Sigmoid colon (tissue), 7 donors: ENCODE measurements around the gene ABCB4. TPM values are rescaled to one million over a fixed set of nuclear protein-coding genes. Genes with fewer than 3 reads are reported as not detected.

Experiments used
- DNase-seq: peaks from one replicate; pipeline ENCODE4 v3.0.0-alpha.2; 2019
- H3K27ac ChIP-seq, 4 donors: fragments of 200-600 bp; sonication (generic); one replicate each; pipeline ENCODE4 v1.5.1; 2016 to 2019; ENCODE audit warnings: mild to moderate bottlenecking in 1 of 4
- H3K27me3 ChIP-seq, 3 donors: fragments of 200-600 bp; sonication (generic); one replicate each; pipeline ENCODE4 v1.5.1; 2019; ENCODE audit warnings: mild to moderate bottlenecking in 1 of 3
- H3K36me3 ChIP-seq, 4 donors: fragments of 200-600 bp; sonication (generic); one replicate each; pipeline ENCODE4 v1.5.1; 2016 to 2019
- H3K4me1 ChIP-seq, 4 donors: fragments of 200-600 bp; sonication (generic); one replicate each; pipeline ENCODE4 v1.5.1; 2017 to 2019
- H3K4me3 ChIP-seq, 4 donors: fragments of 200-600 bp; sonication (generic); one replicate each; pipeline ENCODE4 v1.5.1; 2017 to 2019; ENCODE audit warnings: mild to moderate bottlenecking in 2 of 4, moderate library complexity in 1 of 4
- H3K9me3 ChIP-seq, 4 donors: fragments of 200-600 bp in 3 of 4; sonication (generic) in 3 of 4; one replicate each; pipeline versions ENCODE4 v1.5.1 to v1.6.1; 2013 to 2019
- EP300 ChIP-seq, 4 donors: sonication (generic); formaldehyde crosslinking; IDR thresholded peaks; one replicate each; pipeline ENCODE4 v1.6.1; 2017; ENCODE audit warnings: antibody characterized with exemption in 4 of 4
- POLR2A ChIP-seq, 2 donors: fragments of 450-650 bp; IDR thresholded peaks; one replicate each; pipeline ENCODE4 v1.6.1; 2016; ENCODE audit warnings: antibody characterized with exemption in 2 of 2, mild to moderate bottlenecking in 2 of 2, moderate library complexity in 2 of 2
- POLR2AphosphoS5 ChIP-seq, 4 donors: sonication (generic); formaldehyde crosslinking; IDR thresholded peaks; one replicate each; pipeline ENCODE4 v1.6.1; 2017; ENCODE audit warnings: antibody characterized with exemption in 4 of 4
- WGBS, 2 donors: extraction: QIAGEN DNeasy Blood & Tissue Kit; methylation state at CpG; one replicate each; pipeline ENCODE4 v1.1.7; 2013; 5-methylcytosine and 5-hydroxymethylcytosine counted together
- intact Hi-C: fragments of 100-400 bp; cut with DNase I; formaldehyde crosslinking; loops from one replicate; pipeline ENCODE4 v1.15.1; 2023
- polyA plus RNA-seq, 3 donors: library from polyadenylated mRNA; stranded (reverse); fragments of 200-250 nt; gene quantifications; one replicate each; pipeline ENCODE4 v1.2.3, GENCODE V29; 2013
- total RNA-seq, 4 donors: library from RNA; depleted of rRNA; stranded (reverse); fragments of >200 nt; gene quantifications; one replicate each; pipeline ENCODE4 v1.1.0, GENCODE V29; 2016
- TF ChIP-seq, protein P1 (sequence below), 4 experiments: fragments of 450-650 bp in 3 of 4; fragments of 200-600 bp in 1 of 4; IDR thresholded peaks; one replicate each; pipeline ENCODE4 v1.5.1; 2016 to 2019; ENCODE audit warnings: antibody characterized with exemption in 4 of 4, mild to moderate bottlenecking in 3 of 4, moderate library complexity in 2 of 4
- donor health status: healthy with polysubstance abuse.
- donor health status: Bipolar disorder and iron deficiency.
- donor health status: healthy.

The ABCB4 gene
- total and polyA plus RNA-seq, 7 donors: 0.23 to 3.5 (median 1.1) TPM; not detected in 1

DNA sequence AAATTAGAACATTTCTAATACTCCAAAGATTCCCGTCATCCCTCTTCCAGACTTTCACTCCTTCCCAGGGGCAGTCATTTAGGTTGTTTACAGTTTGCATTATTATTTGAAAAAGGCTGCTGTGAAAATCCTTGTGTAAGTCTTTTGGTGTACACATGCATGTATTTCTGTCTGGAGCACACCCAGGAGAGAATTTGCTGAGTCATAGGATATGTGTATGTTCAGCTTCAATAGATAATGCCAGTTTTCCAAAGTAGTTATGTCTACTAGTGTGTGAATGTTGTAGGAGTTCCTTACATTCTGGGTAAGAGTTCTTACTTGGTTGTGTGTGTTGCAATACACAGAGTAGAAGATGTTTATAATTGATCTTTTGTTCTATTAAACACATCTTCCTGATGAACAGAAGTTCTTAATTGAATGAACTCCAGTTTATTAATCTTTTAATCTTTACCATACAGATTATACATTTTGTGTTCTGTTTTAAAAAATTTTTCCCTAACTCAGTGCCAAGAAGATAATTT lies 104.8 kb downstream of the ABCB4 start:
- no peak for DNase-seq
- H3K27ac ChIP-seq: no peak overlapping the region
- WGBS, 2 donors: 95 to 97% methylated on average over 1 of the region's 1 CpG
- H3K27me3 ChIP-seq: no peaks in the 10 kb centered on the region
- no peaks in the 10 kb centered on the region for H3K36me3 ChIP-seq
- H3K4me1 ChIP-seq: no peaks in the 10 kb centered on the region
- no peaks in the 10 kb centered on the region for H3K9me3 ChIP-seq
- no peak for TF ChIP-seq POLR2A (IDR thresholded peaks at IDR 0.05)
- TF ChIP-seq EP300 (IDR thresholded peaks at IDR 0.05): no peak
- TF ChIP-seq, protein P1, sequence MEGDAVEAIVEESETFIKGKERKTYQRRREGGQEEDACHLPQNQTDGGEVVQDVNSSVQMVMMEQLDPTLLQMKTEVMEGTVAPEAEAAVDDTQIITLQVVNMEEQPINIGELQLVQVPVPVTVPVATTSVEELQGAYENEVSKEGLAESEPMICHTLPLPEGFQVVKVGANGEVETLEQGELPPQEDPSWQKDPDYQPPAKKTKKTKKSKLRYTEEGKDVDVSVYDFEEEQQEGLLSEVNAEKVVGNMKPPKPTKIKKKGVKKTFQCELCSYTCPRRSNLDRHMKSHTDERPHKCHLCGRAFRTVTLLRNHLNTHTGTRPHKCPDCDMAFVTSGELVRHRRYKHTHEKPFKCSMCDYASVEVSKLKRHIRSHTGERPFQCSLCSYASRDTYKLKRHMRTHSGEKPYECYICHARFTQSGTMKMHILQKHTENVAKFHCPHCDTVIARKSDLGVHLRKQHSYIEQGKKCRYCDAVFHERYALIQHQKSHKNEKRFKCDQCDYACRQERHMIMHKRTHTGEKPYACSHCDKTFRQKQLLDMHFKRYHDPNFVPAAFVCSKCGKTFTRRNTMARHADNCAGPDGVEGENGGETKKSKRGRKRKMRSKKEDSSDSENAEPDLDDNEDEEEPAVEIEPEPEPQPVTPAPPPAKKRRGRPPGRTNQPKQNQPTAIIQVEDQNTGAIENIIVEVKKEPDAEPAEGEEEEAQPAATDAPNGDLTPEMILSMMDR (IDR thresholded peaks at IDR 0.05): no peak
- no peak for TF ChIP-seq POLR2AphosphoS5 (IDR thresholded peaks at IDR 0.05)
- intact Hi-C loops: no loop called here
- H3K4me3 ChIP-seq: no peak overlapping the region

DNA sequence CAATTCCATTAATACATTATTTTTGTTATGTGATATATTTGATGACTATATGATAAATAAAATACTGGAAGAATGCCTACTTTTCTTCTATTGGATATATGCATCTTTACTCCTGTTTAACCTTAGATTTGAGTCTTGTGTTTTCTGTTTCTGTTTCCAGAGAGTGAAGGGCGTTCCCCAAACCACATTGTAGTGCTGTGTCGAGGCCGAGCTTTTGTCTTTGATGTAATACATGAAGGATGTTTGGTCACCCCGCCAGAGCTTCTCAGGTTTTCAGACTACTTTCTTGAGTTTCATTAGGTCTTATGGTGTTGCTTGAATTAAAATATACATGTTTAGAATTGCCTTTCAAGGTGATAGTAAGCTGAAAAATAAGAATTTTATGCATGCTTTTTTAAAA lies 106.3 kb downstream of the ABCB4 start:
- H3K27ac ChIP-seq: no peak overlapping the region

DNA sequence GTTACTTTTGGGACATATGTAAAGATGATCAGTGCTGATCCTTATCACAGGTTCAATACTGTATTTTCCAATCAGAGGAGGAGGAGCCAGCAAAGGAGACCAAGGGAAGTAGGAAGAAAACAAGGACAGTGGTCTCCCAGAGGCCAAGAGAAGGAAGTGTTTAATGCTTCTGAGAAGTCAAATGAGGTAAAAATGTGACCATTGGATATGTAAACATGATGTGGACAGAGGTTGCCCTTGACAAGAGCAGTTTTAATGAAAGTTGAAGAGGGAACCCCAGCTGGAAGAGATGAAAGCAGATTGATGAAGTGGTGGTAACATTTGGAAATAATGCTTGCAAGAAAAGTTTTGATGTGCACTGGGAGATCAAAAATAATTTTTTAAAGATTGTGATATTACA lies 111.2 kb downstream of the ABCB4 start:
- Histone ChIP-seq H3K4me1 (no peaks in the 10 kb centered on the region), H3K9me3 (no peaks in the 10 kb centered on the region), H3K36me3 (peaks cover 0 to 22% (median 0%) of the 10 kb centered on the region in 4 donors), H3K27ac (no peak overlapping the region), H3K27me3 (no peaks in the 10 kb centered on the region), H3K4me3 (no peak overlapping the region)
- no peak for DNase-seq
- no peak for TF ChIP-seq EP300 (IDR thresholded peaks at IDR 0.05)
- TF ChIP-seq POLR2AphosphoS5 (IDR thresholded peaks at IDR 0.05): no peak
- intact Hi-C loops: no loop called here

More for the DNA sequence above, 106.3 kb downstream of the ABCB4 start:
- Histone ChIP-seq H3K36me3 (no peaks in the 10 kb centered on the region), H3K9me3 (no peaks in the 10 kb centered on the region), H3K4me3 (no peak overlapping the region), H3K4me1 (no peaks in the 10 kb centered on the region), H3K27me3 (no peaks in the 10 kb centered on the region)
- 82 to 93% methylated on average over 4 of the region's 4 CpGs for WGBS, 2 donors
- intact Hi-C loops: no loop called here
- DNase-seq: no peak
- TF ChIP-seq, protein P1 (IDR thresholded peaks at IDR 0.05): no peak
- TF ChIP-seq POLR2A (IDR thresholded peaks at IDR 0.05) (no peak), POLR2AphosphoS5 (IDR thresholded peaks at IDR 0.05) (no peak), EP300 (IDR thresholded peaks at IDR 0.05) (no peak)

DNA sequence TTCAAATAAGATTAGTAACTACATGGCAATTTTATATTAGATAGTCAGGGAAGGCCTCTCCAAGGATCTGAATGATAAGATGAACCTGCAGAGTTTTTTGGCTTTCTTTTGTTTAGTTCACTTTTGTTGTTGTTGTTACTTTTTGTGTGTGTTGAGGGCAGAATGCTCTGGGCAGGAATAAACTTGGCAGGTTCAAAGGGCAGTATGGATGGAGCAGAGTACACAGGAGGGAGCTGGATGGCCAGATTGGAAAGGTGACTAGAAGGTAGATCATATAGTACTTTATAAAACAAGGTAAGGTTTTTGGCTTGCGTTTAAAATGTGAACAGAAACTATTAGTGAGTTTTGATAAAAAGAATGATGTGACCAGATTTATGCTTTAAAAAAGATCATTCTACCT lies 112.1 kb downstream of the ABCB4 start:
- DNase-seq: no peak
- intact Hi-C loops: no loop called here
- no peak overlapping the region for H3K4me3 ChIP-seq

DNA sequence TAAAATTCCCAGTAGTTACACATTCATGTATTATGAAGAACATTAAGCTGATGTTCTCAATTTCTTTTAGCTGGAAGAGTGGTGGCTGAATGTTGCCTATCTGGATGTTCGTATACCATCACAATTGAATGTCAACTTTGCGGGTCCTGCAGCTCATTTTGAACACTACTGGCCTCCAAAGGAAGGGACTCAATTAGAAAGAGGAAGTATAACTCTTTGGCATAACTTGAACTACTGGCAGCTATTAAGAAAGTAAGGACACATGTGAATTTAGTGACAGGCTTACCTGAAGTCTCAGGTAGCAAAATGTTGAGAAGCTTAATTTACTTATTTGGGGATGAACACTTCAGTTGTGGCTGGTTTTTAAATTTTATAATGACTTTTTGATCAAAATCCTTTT lies 114.2 kb downstream of the ABCB4 start:
- no peak for DNase-seq
- Histone ChIP-seq H3K4me1 (no peaks in the 10 kb centered on the region), H3K27ac (no peak overlapping the region), H3K27me3 (no peaks in the 10 kb centered on the region), H3K4me3 (no peak overlapping the region), H3K36me3 (peaks cover 0 to 29% (median 2%) of the 10 kb centered on the region in 4 donors), H3K9me3 (no peaks in the 10 kb centered on the region)
- TF ChIP-seq, protein P1 (IDR thresholded peaks at IDR 0.05): no peak
- no peak for TF ChIP-seq POLR2A (IDR thresholded peaks at IDR 0.05)
- TF ChIP-seq EP300 (IDR thresholded peaks at IDR 0.05): no peak
- TF ChIP-seq POLR2AphosphoS5 (IDR thresholded peaks at IDR 0.05): no peak
- 93 to 95% methylated on average over 2 of the region's 2 CpGs for WGBS, 2 donors
- intact Hi-C loops: no loop called here

More for the DNA sequence above, 112.1 kb downstream of the ABCB4 start:
- WGBS, 2 donors: 98 to 99% methylated on average over 1 of the region's 1 CpG
- Histone ChIP-seq H3K27ac (no peak overlapping the region), H3K36me3 (peaks cover 0 to 22% (median 0%) of the 10 kb centered on the region in 4 donors), H3K9me3 (no peaks in the 10 kb centered on the region), H3K27me3 (no peaks in the 10 kb centered on the region), H3K4me1 (no peaks in the 10 kb centered on the region)
- TF ChIP-seq EP300 (IDR thresholded peaks at IDR 0.05) (no peak), POLR2AphosphoS5 (IDR thresholded peaks at IDR 0.05) (no peak), POLR2A (IDR thresholded peaks at IDR 0.05) (no peak)
- TF ChIP-seq, protein P1 (IDR thresholded peaks at IDR 0.05): no peak
